SK-N-SH treated with all-trans-retinoic acid at 6 μM for 48 hours (cell line): ENCODE data around the gene SPATS2L.

ENCODE experiments used
- ARNTL ChIP-seq: fragments of 450-650 bp; formaldehyde crosslinking; IDR thresholded peaks from 2 replicates; pipeline ENCODE4 v1.5.0; 2020; ENCODE audit warnings: low read depth, mild to moderate bottlenecking, moderate library complexity, borderline replicate concordance
- ZC3H10 ChIP-seq: fragments of 250-450 bp; sonication (Bioruptor Pico); IDR thresholded peaks from 2 replicates; pipeline ENCODE4 v1.5.1; 2021; ENCODE audit warnings: mild to moderate bottlenecking, moderate library complexity
- ZNF565 ChIP-seq: fragments of 450-650 bp; formaldehyde crosslinking; conservative IDR thresholded peaks from 2 replicates; pipeline ENCODE4 v1.5.0; 2020; ENCODE audit warnings: low read depth, mild to moderate bottlenecking, moderate library complexity
- ZNF8 ChIP-seq: fragments of 450-650 bp; formaldehyde crosslinking; IDR thresholded peaks from 2 replicates; pipeline ENCODE4 v1.5.0; 2020; ENCODE audit warnings: mild to moderate bottlenecking, moderate library complexity
- TF ChIP-seq, protein P1 (sequence below): fragments of 250-450 bp; sonication (Bioruptor Pico); IDR thresholded peaks from 2 replicates; pipeline ENCODE4 v1.8.0; 2020; ENCODE audit warnings: mild to moderate bottlenecking, moderate library complexity, borderline replicate concordance
- TF ChIP-seq, protein P2 (sequence below): fragments of 250-450 bp; sonication (Bioruptor Pico); IDR thresholded peaks from 2 replicates; pipeline ENCODE4 v1.8.0; 2021; ENCODE audit warnings: low read depth, mild to moderate bottlenecking, moderate library complexity, borderline replicate concordance

DNA sequence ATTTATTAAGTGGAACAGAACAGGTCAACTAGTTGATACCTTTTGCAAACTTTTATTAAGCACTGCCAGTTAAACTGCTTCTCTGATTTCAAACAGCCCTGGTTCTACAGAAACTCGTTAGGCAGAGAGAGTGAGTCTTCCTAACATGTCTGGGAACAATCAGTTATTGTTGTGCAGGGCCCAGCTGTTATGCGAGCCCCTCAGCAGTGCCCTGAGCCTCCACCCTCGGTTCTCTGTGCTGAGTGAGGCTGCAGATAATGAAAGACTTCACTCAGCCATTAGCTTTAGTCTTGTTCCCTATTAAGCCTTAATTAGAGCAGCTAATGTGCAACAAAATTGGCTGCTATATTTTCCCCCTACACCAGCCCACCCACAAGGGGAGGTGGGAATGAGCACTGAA is 163.7 kb downstream of the SPATS2L start:
- TF ChIP-seq, protein P1, sequence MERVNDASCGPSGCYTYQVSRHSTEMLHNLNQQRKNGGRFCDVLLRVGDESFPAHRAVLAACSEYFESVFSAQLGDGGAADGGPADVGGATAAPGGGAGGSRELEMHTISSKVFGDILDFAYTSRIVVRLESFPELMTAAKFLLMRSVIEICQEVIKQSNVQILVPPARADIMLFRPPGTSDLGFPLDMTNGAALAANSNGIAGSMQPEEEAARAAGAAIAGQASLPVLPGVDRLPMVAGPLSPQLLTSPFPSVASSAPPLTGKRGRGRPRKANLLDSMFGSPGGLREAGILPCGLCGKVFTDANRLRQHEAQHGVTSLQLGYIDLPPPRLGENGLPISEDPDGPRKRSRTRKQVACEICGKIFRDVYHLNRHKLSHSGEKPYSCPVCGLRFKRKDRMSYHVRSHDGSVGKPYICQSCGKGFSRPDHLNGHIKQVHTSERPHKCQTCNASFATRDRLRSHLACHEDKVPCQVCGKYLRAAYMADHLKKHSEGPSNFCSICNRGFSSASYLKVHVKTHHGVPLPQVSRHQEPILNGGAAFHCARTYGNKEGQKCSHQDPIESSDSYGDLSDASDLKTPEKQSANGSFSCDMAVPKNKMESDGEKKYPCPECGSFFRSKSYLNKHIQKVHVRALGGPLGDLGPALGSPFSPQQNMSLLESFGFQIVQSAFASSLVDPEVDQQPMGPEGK (CRISPR knock-in tag): no peak
- no peak for TF ChIP-seq ZNF565 (CRISPR knock-in tag)
- no peak for TF ChIP-seq ARNTL (CRISPR knock-in tag)
- TF ChIP-seq, protein P2, sequence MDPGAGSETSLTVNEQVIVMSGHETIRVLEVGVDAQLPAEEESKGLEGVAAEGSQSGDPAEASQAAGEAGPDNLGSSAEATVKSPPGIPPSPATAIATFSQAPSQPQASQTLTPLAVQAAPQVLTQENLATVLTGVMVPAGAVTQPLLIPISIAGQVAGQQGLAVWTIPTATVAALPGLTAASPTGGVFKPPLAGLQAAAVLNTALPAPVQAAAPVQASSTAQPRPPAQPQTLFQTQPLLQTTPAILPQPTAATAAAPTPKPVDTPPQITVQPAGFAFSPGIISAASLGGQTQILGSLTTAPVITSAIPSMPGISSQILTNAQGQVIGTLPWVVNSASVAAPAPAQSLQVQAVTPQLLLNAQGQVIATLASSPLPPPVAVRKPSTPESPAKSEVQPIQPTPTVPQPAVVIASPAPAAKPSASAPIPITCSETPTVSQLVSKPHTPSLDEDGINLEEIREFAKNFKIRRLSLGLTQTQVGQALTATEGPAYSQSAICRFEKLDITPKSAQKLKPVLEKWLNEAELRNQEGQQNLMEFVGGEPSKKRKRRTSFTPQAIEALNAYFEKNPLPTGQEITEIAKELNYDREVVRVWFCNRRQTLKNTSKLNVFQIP (CRISPR knock-in tag): no peak
- no peak for TF ChIP-seq ZC3H10 (CRISPR knock-in tag)
- TF ChIP-seq ZNF8 (CRISPR knock-in tag): no peak
